Skeletal muscle tissue (tissue), 4 donors: ENCODE measurements around the gene HMCES. TPM values are rescaled to one million over a fixed set of nuclear protein-coding genes. Genes with fewer than 3 reads are reported as not detected.
"Not testable (repeated sequence)": the region's sequence is repeated elsewhere in the genome, so short reads cannot be mapped to it uniquely, and the experiment has no call there.

ENCODE experiments used
- H3K27ac ChIP-seq: one replicate; pipeline ENCODE4 v1.7.0; 2013; ENCODE audit warnings: mild to moderate bottlenecking, low read depth, low read length, inconsistent platforms
- H3K27me3 ChIP-seq, 3 donors: one replicate each; pipeline ENCODE4 v1.7.0; 2013; ENCODE audit warnings: low read length in 3 of 3; ENCODE audit not compliant: control insufficient read depth in 3 of 3, insufficient read depth in 3 of 3
- H3K36me3 ChIP-seq, 3 donors: one replicate each; pipeline ENCODE4 v1.7.0; 2013; ENCODE audit warnings: low read length in 3 of 3; ENCODE audit not compliant: control insufficient read depth in 3 of 3, insufficient read depth in 3 of 3
- H3K4me1 ChIP-seq, 3 donors: one replicate each; pipeline ENCODE4 v1.7.0; 2013; ENCODE audit warnings: low read length in 3 of 3, mild to moderate bottlenecking in 3 of 3; ENCODE audit not compliant: control insufficient read depth in 3 of 3, insufficient read depth in 3 of 3
- H3K4me3 ChIP-seq, 3 donors: one replicate each; pipeline ENCODE4 v1.7.0; 2013; ENCODE audit warnings: low read length in 3 of 3
- H3K9ac ChIP-seq, 3 donors: one replicate each; pipeline ENCODE4 v1.7.0; 2013; ENCODE audit warnings: low read length in 3 of 3, mild to moderate bottlenecking in 3 of 3, moderate library complexity in 2 of 3, low read depth in 1 of 3
- H3K9me3 ChIP-seq, 3 donors: one replicate each; pipeline ENCODE4 v1.7.0; 2013; ENCODE audit warnings: low read length in 3 of 3; ENCODE audit not compliant: control insufficient read depth in 3 of 3
- total RNA-seq: library from RNA; depleted of rRNA; stranded (reverse); fragments of >200 nt; gene quantifications from one replicate; pipeline ENCODE4 v1.2.3, GENCODE V29; 2014
- donor health status: Osteomylitis.

The HMCES gene
- total RNA-seq, 1 donor from 2014 or later = 17.2 TPM

- Histone ChIP-seq H3K36me3 (peaks cover 0 to 5% (median 0%) of the 10 kb centered on the region in 3 donors), H3K9ac (no peak overlapping the region), H3K4me1 (no peaks in the 10 kb centered on the region), H3K27ac (no peak overlapping the region), H3K4me3 (no peak overlapping the region), H3K27me3 (peaks cover 0 to 8% (median 0%) of the 10 kb centered on the region in 3 donors), H3K9me3 (no peaks in the 10 kb centered on the region)
Measured at GRCh38 chr3:129326138-129326537, 47.5 kb downstream of the HMCES start.

GRCh38 chr3:129326595-129326994, 47.9 kb downstream of the HMCES start:
- no peaks in the 10 kb centered on the region for H3K9me3 ChIP-seq
- no peak overlapping the region for H3K4me3 ChIP-seq
- peaks cover 0 to 8% (median 0%) of the 10 kb centered on the region in 3 donors for H3K27me3 ChIP-seq
- H3K27ac ChIP-seq = no peak overlapping the region
- no peaks in the 10 kb centered on the region for H3K4me1 ChIP-seq
- H3K36me3 ChIP-seq = peaks cover 0 to 4% (median 0%) of the 10 kb centered on the region in 3 donors
- no peak overlapping the region for H3K9ac ChIP-seq

GRCh38 chr3:129327510-129327909, 48.8 kb downstream of the HMCES start:
- H3K4me1 ChIP-seq = no peaks in the 10 kb centered on the region
- H3K9me3 ChIP-seq = no peaks in the 10 kb centered on the region
- no peak overlapping the region for H3K4me3 ChIP-seq
- peaks cover 0 to 10% (median 3%) of the 10 kb centered on the region in 3 donors for H3K27me3 ChIP-seq
- peaks cover 0 to 2% (median 0%) of the 10 kb centered on the region in 3 donors for H3K36me3 ChIP-seq
- no peak overlapping the region for H3K9ac ChIP-seq
- H3K27ac ChIP-seq = no peak overlapping the region

GRCh38 chr3:129329858-129330257, 51.2 kb downstream of the HMCES start:
- H3K4me3 ChIP-seq = no peak overlapping the region
- no peak overlapping the region for H3K27ac ChIP-seq
- H3K4me1 ChIP-seq = no peaks in the 10 kb centered on the region
- no peaks in the 10 kb centered on the region for H3K9me3 ChIP-seq
- no peak overlapping the region for H3K9ac ChIP-seq
- H3K27me3 ChIP-seq = peaks cover 0 to 10% (median 3%) of the 10 kb centered on the region in 3 donors
- no peaks in the 10 kb centered on the region for H3K36me3 ChIP-seq

- Histone ChIP-seq H3K9ac (no peak overlapping the region), H3K9me3 (no peaks in the 10 kb centered on the region), H3K27ac (no peak overlapping the region), H3K36me3 (no peaks in the 10 kb centered on the region), H3K4me3 (no peak overlapping the region), H3K27me3 (peaks cover 0 to 10% (median 3%) of the 10 kb centered on the region in 3 donors), H3K4me1 (no peaks in the 10 kb centered on the region)
Measured at GRCh38 chr3:129330409-129330808, 51.7 kb downstream of the HMCES start.

- Histone ChIP-seq H3K4me3 (no peak overlapping the region), H3K27ac (no peak overlapping the region), H3K27me3 (peaks cover 0 to 3% (median 2%) of the 10 kb centered on the region in 3 donors), H3K4me1 (no peaks in the 10 kb centered on the region), H3K9me3 (no peaks in the 10 kb centered on the region), H3K36me3 (no peaks in the 10 kb centered on the region), H3K9ac (no peak overlapping the region)
Measured at GRCh38 chr3:129333891-129334290, 55.2 kb downstream of the HMCES start.

- Histone ChIP-seq H3K4me3 (no peak overlapping the region), H3K27me3 (peaks cover 0 to 3% (median 2%) of the 10 kb centered on the region in 3 donors), H3K9ac (no peak overlapping the region), H3K4me1 (no peaks in the 10 kb centered on the region), H3K9me3 (no peaks in the 10 kb centered on the region), H3K36me3 (no peaks in the 10 kb centered on the region), H3K27ac (no peak overlapping the region)
Measured at GRCh38 chr3:129336093-129336706, 57.5 kb downstream of the HMCES start.

- not testable (repeated sequence) for H3K27me3 ChIP-seq, H3K36me3 ChIP-seq
Measured at GRCh38 chr3:129337719-129338118, 59.0 kb downstream of the HMCES start.

GRCh38 chr3:129339186-129339585, 60.5 kb downstream of the HMCES start:
- H3K27me3 ChIP-seq, H3K36me3 ChIP-seq, H3K4me3 ChIP-seq, H3K27ac ChIP-seq, H3K4me1 ChIP-seq, H3K9me3 ChIP-seq, H3K9ac ChIP-seq: not testable (repeated sequence)

More at GRCh38 chr3:129337719-129338118, 59.0 kb downstream of the HMCES start:
- H3K9ac ChIP-seq, H3K4me1 ChIP-seq, H3K4me3 ChIP-seq, H3K27ac ChIP-seq, H3K9me3 ChIP-seq: not testable (repeated sequence)

- H3K4me3 ChIP-seq, H3K27ac ChIP-seq, H3K9me3 ChIP-seq, H3K4me1 ChIP-seq, H3K36me3 ChIP-seq, H3K9ac ChIP-seq, H3K27me3 ChIP-seq: not testable (repeated sequence)
Measured at GRCh38 chr3:129339833-129340232, 61.2 kb downstream of the HMCES start.
